Adrenal gland (tissue), 5 donors: ENCODE data around the gene SPSB4.

ENCODE experiments used
- POLR2A ChIP-seq, 2 donors: fragments of 450-650 bp; IDR thresholded peaks; one replicate each; pipeline ENCODE4 v1.6.1; 2017; ENCODE audit warnings: antibody characterized with exemption in 2 of 2, mild to moderate bottlenecking in 2 of 2, moderate library complexity in 1 of 2
- TF ChIP-seq, protein P1 (sequence below), 6 experiments: fragments of 450-650 bp in 4 of 6; fragments of 200-600 bp in 2 of 6; sonication (generic) in 1 of 6; IDR thresholded peaks; 1 replicate in 5 of 6; 2 replicates in 1 of 6; pipeline versions ENCODE4 v1.5.1 to v1.8.0; 2016 to 2021; ENCODE audit warnings: antibody characterized with exemption in 6 of 6, mild to moderate bottlenecking in 2 of 6, moderate library complexity in 1 of 6
- donor health status: DM: no; HTN: no; CAD: no.

DNA sequence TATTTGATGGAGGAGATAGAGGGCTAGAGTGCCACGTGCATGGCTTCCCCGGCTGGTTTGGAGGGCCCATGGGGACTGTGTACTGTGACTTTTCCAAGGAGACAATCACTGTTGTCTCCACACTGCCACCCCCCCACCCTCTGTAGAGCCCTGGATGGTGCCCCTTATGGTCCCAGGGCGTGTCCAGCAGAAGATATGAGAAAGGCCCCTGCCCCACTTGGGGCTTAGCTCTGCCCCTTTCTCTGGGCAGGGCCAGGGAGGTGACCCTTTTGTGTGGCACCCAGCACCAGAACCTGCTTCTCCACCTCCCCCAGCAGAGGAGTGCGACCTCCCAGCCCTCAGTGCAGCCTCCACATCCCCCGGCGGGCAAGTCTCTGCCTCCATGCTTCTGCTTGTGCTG lies 32.1 kb downstream of the SPSB4 start:
- no peak for TF ChIP-seq POLR2A (IDR thresholded peaks at IDR 0.05)
- TF ChIP-seq, protein P1, sequence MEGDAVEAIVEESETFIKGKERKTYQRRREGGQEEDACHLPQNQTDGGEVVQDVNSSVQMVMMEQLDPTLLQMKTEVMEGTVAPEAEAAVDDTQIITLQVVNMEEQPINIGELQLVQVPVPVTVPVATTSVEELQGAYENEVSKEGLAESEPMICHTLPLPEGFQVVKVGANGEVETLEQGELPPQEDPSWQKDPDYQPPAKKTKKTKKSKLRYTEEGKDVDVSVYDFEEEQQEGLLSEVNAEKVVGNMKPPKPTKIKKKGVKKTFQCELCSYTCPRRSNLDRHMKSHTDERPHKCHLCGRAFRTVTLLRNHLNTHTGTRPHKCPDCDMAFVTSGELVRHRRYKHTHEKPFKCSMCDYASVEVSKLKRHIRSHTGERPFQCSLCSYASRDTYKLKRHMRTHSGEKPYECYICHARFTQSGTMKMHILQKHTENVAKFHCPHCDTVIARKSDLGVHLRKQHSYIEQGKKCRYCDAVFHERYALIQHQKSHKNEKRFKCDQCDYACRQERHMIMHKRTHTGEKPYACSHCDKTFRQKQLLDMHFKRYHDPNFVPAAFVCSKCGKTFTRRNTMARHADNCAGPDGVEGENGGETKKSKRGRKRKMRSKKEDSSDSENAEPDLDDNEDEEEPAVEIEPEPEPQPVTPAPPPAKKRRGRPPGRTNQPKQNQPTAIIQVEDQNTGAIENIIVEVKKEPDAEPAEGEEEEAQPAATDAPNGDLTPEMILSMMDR (IDR thresholded peaks at IDR 0.05): no peak
